ENCODE measurements around the gene SCD.

The SCD gene

GRCh38 chr10:100311298-100311697 is 35.7 kb upstream of the SCD start:
- H3K4me3 ChIP-seq (ENCODE audit: low read length): no peak overlapping the region
- no peak for DNase-seq (ENCODE audit: low read depth)
- TF ChIP-seq, protein P1, sequence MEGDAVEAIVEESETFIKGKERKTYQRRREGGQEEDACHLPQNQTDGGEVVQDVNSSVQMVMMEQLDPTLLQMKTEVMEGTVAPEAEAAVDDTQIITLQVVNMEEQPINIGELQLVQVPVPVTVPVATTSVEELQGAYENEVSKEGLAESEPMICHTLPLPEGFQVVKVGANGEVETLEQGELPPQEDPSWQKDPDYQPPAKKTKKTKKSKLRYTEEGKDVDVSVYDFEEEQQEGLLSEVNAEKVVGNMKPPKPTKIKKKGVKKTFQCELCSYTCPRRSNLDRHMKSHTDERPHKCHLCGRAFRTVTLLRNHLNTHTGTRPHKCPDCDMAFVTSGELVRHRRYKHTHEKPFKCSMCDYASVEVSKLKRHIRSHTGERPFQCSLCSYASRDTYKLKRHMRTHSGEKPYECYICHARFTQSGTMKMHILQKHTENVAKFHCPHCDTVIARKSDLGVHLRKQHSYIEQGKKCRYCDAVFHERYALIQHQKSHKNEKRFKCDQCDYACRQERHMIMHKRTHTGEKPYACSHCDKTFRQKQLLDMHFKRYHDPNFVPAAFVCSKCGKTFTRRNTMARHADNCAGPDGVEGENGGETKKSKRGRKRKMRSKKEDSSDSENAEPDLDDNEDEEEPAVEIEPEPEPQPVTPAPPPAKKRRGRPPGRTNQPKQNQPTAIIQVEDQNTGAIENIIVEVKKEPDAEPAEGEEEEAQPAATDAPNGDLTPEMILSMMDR (conservative IDR thresholded peaks at IDR 0.05; ENCODE audit: low read depth, low read length): no peak

DNA sequence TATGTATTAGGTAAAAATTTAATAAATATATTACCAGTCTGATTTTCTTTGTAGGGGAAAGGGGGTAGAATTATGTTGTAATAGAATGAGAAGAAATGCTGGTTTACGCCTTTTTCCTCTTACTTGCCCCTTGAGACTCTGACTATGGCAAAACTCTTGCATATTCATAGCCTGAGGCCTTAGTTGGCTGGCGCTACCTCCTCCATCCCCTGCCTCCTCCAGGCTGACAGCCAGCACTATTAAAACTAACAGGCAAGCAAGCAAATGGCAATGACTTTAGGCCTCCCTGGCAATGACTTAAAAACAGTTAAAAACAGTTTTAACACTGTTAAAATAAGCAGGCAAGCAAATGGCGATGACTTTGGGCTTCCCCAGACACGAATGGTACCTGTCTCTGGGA is 31.4 kb upstream of the SCD start:
- DNase-seq (ENCODE audit: low read depth): no peak
- TF ChIP-seq, protein P1 (conservative IDR thresholded peaks at IDR 0.05; ENCODE audit: low read depth, low read length): no peak

GRCh38 chr10:100318207-100318606 is 28.8 kb upstream of the SCD start:
- no peak overlapping the region for H3K4me3 ChIP-seq (ENCODE audit: low read length)
- DNase-seq (ENCODE audit: low read depth): no peak
- TF ChIP-seq, protein P1 (conservative IDR thresholded peaks at IDR 0.05; ENCODE audit: low read depth, low read length): no peak

More for the DNA sequence above, 31.4 kb upstream of the SCD start:
- H3K4me3 ChIP-seq (ENCODE audit: low read length): no peak overlapping the region

DNA sequence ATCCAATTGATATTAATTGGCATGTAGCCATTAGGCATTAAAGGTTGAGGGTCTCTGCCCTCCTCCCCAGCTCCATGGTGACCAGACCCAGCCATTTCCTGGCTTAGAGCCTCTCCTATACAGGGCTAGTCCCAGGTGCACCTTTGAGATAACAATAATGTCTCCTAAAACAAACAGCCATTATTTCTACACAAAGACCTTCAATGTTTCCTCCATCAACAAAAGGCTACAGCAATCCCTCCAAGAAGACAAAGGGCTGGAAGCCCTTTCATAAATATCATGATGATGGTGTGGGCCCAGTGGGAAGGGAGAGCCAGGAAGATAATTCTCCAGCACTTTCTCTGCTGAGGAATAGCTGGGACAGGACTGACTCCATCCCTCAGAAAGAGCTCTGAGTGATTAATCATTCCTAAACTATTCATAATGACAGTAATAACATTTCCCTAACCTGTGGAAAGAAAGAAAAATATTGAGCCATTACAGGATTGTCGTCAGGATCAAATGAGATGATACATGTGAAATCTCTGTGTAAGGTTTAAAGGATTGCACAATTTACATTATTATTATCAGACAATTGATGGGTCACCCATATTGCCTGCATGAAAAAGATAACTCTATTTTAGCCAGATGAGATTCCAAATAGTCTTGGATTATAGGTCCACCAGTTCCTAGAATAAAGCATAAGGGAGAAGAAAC is 27.2 kb upstream of the SCD start:
- TF ChIP-seq, protein P1 (conservative IDR thresholded peaks at IDR 0.05; ENCODE audit: low read depth, low read length): no peak
- DNase-seq (ENCODE audit: low read depth): no peak

GRCh38 chr10:100325158-100325557 is 21.9 kb upstream of the SCD start:
- DNase-seq (ENCODE audit: low read depth): no peak
- TF ChIP-seq, protein P1 (conservative IDR thresholded peaks at IDR 0.05; ENCODE audit: low read depth, low read length): no peak
- H3K4me3 ChIP-seq (ENCODE audit: low read length): no peak overlapping the region

More for the DNA sequence above, 27.2 kb upstream of the SCD start:
- no peak overlapping the region for H3K4me3 ChIP-seq (ENCODE audit: low read length)

DNA sequence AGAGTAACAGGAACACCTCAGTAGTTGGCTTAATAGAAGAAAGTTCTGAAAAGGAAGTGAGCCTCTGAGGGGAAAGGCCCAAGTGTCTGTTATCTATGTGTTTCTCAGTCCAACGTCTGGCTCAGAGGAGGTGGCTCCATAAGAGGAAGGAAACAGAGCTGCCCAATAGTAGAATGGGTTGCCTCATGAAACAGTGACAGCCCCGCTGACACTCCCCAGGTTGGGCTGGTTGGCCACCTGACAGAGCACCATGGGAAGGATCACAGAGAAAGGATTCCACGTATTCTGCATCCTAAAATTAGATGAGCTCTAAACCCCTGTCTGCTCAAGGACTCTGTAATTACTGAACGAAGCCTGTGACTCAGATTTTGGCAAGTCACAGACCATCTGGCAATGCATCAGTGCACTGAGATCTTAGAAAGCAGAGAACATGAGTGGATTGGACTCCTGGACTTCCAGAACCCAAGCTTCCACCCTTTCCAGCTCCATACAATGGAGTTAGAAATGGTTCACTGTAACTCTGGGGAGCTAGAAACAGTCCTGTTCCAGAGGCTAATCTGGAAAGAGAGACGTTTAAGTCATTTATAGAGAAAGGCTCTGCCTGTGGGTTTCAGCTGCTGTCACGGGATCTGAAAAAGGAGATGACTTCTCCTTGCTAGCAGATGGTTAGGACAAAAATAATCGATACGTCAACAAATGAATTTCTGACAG is 19.9 kb upstream of the SCD start:
- TF ChIP-seq, protein P1 (conservative IDR thresholded peaks at IDR 0.05; ENCODE audit: low read depth, low read length): no peak
- DNase-seq (ENCODE audit: low read depth): no peak
- H3K4me3 ChIP-seq (ENCODE audit: low read length): no peak overlapping the region

DNA sequence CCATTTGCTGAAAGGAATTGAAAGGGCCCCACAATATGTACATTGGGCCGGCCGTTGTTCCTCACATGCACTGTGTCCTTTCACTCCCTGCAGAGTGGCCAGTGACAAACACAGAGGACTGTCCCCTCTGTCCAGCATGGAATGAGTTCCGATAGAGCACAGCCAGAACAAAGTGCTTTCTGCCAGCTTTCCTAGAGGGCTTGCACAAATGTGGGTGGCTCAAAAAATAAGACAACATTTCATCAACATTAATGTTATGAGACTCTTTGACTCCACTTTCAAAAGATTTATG is 19.4 kb upstream of the SCD start:
- TF ChIP-seq, protein P1 (conservative IDR thresholded peaks at IDR 0.05; ENCODE audit: low read depth, low read length): no peak
- DNase-seq (ENCODE audit: low read depth): no peak
- H3K4me3 ChIP-seq (ENCODE audit: low read length): no peak overlapping the region
